Keratinocyte (primary cell): Measurements from ENCODE around the gene SWAP70. TPM values are rescaled to one million over a fixed set of nuclear protein-coding genes. Genes with fewer than 3 reads are reported as not detected.

Source experiments
- DNase-seq: peaks from one replicate; pipeline ENCODE4 v3.0.0-alpha.2; 2011; ENCODE audit warnings: low read depth, missing footprints, low spot score
- FAIRE-seq: peaks from 2 replicates; lab custom pipeline; 2011; peaks lifted over from hg19 to GRCh38; lab: Jason Lieb, UNC
- H2AFZ ChIP-seq: 2 replicates; pipeline ENCODE4 v1.6.0; 2012; ENCODE audit warnings: low read length, control low read depth, inconsistent platforms; ENCODE audit not compliant: control insufficient read depth
- H3K27ac ChIP-seq: 2 replicates; pipeline ENCODE4 v1.5.1; 2011; ENCODE audit warnings: low read length; ENCODE audit not compliant: control insufficient read depth, insufficient read depth
- H3K27me3 ChIP-seq: 3 replicates; pipeline ENCODE4 v1.6.0; 2011; ENCODE audit warnings: low read length; ENCODE audit not compliant: control insufficient read depth, insufficient read depth; ENCODE audit errors: extremely low read depth
- H3K36me3 ChIP-seq, 2 experiments: 2 replicates in 1 of 2; 3 replicates in 1 of 2; pipeline ENCODE4 v1.5.1; 2011; ENCODE audit warnings: low read length in 2 of 2, mild to moderate bottlenecking in 1 of 2; ENCODE audit not compliant: control insufficient read depth in 2 of 2, insufficient read depth in 2 of 2; ENCODE audit errors: extremely low read depth in 1 of 2
- H3K4me1 ChIP-seq: 3 replicates; pipeline ENCODE4 v1.5.1; 2011; ENCODE audit warnings: low read length; ENCODE audit not compliant: control insufficient read depth, insufficient read depth; ENCODE audit errors: extremely low read depth
- H3K4me2 ChIP-seq: 3 replicates; pipeline ENCODE4 v1.6.0; 2011; ENCODE audit warnings: low read depth, low read length; ENCODE audit not compliant: control insufficient read depth, insufficient read depth; ENCODE audit errors: extremely low read depth
- H3K4me3 ChIP-seq, 3 experiments: fragments of 200-600 bp in 1 of 3; sonication (generic) in 1 of 3; 2 replicates in 2 of 3; 3 replicates in 1 of 3; pipeline ENCODE4 v1.5.1; 2011 to 2016; ENCODE audit warnings: low read length in 3 of 3, mild to moderate bottlenecking in 3 of 3, control low read depth in 2 of 3, inconsistent platforms in 1 of 3, low read depth in 1 of 3, mixed read lengths in 1 of 3, mixed run types in 1 of 3, moderate library complexity in 1 of 3; ENCODE audit not compliant: control insufficient read depth in 2 of 3, insufficient read depth in 2 of 3; ENCODE audit errors: extremely low read depth in 1 of 3
- H3K79me2 ChIP-seq: 2 replicates; pipeline ENCODE4 v1.6.0; 2012; ENCODE audit warnings: low read length; ENCODE audit not compliant: control insufficient read depth, insufficient read depth
- H3K9ac ChIP-seq: 3 replicates; pipeline ENCODE4 v1.6.0; 2011; ENCODE audit warnings: low read length; ENCODE audit not compliant: control insufficient read depth, insufficient read depth; ENCODE audit errors: extremely low read depth
- H3K9me1 ChIP-seq: 3 replicates; pipeline ENCODE4 v1.6.0; 2011; ENCODE audit warnings: low read length; ENCODE audit not compliant: control insufficient read depth, insufficient read depth; ENCODE audit errors: extremely low read depth
- H3K9me3 ChIP-seq: 2 replicates; pipeline ENCODE4 v1.5.1; 2012; ENCODE audit warnings: low read depth, low read length; ENCODE audit not compliant: control insufficient read depth
- H4K20me1 ChIP-seq: 3 replicates; pipeline ENCODE4 v1.6.0; 2011; ENCODE audit warnings: low read length; ENCODE audit not compliant: control insufficient read depth, insufficient read depth; ENCODE audit errors: extremely low read depth
- CTCF ChIP-seq, 3 experiments: IDR thresholded peaks in 1 of 3; conservative IDR thresholded peaks in 1 of 3; optimal IDR thresholded peaks in 1 of 3; 2 replicates in 2 of 3; 3 replicates in 1 of 3; pipeline versions ENCODE3 to v1.5.1; 2011; ENCODE audit warnings: low read length in 3 of 3, mild to moderate bottlenecking in 3 of 3, moderate library complexity in 2 of 3, control low read depth in 1 of 3, inconsistent platforms in 1 of 3; ENCODE audit not compliant: insufficient read depth in 2 of 3; ENCODE audit errors: extremely low read depth in 1 of 3
- EZH2 ChIP-seq: IDR thresholded peaks from one replicate; pipeline ENCODE4 v1.6.1; 2012; ENCODE audit warnings: inconsistent platforms, mild to moderate bottlenecking, low read length, moderate library complexity
- dilution Hi-C: fragments of 300-500 bp; cut with MboI; formaldehyde crosslinking; loops from one replicate; pipeline ENCODE4 v1.7.0; 2020; ENCODE audit warnings: low sequenced_read_pairs; ENCODE audit not compliant: extremely low pct_ligation_motif_present
- polyA plus RNA-seq, 5 experiments: library from polyadenylated mRNA; depleted of rRNA in 3 of 5; stranded (reverse) in 3 of 5; stranded (forward) in 1 of 5; unstranded in 1 of 5; fragments of >200 nt; gene quantifications; 1 replicate in 1 of 5; 2 replicates in 3 of 5; 3 replicates in 1 of 5; pipeline versions ENCODE4 v1.2.1 to v1.2.3, GENCODE V29; 2011 to 2012; ENCODE audit warnings: missing spikeins in 2 of 5, low read depth in 1 of 5, low replicate concordance in 1 of 5

SWAP70 gene
- polyA plus RNA-seq, 1 donor (not counting 4 experiments of a cell fraction or from before 2014, with no cell fraction given): 28.5 TPM

GRCh38 chr11:9708544-9708943 is 44.7 kb downstream of the SWAP70 start:
- H3K27ac ChIP-seq: no peak overlapping the region
- DNase-seq: no peak

GRCh38 chr11:9710223-9710622 is 46.3 kb downstream of the SWAP70 start:
- Histone ChIP-seq H3K4me3 (no peak overlapping the region), H3K27ac (no peak overlapping the region), H3K27me3 (no peaks in the 10 kb centered on the region), H3K79me2 (peaks cover 53% of the 10 kb centered on the region), H3K4me2 (no peak overlapping the region), H3K36me3 (peaks cover 0 to 3% of the 10 kb centered on the region in 2 experiments), H3K9me3 (no peaks in the 10 kb centered on the region), H3K9me1 (no peaks in the 10 kb centered on the region), H4K20me1 (no peaks in the 10 kb centered on the region), H2AFZ (no peak overlapping the region), H3K4me1 (no peaks in the 10 kb centered on the region), H3K9ac (no peak overlapping the region)
- no peak for TF ChIP-seq EZH2
- TF ChIP-seq CTCF (optimal IDR thresholded peaks at IDR 0.05 in 1 of 3, IDR thresholded peaks at IDR 0.05 in 1 of 3, conservative IDR thresholded peaks at IDR 0.05 in 1 of 3; ENCODE audit: extremely low read depth in 1 of 3, insufficient read depth in 2 of 3, low read length in 3 of 3): no peak
- no peak for DNase-seq
- dilution Hi-C loops: no loop called here
- no peak for FAIRE-seq

More at GRCh38 chr11:9708544-9708943, 44.7 kb downstream of the SWAP70 start:
- Histone ChIP-seq H3K9me3 (no peaks in the 10 kb centered on the region), H3K4me3 (no peak overlapping the region), H3K9me1 (no peaks in the 10 kb centered on the region), H4K20me1 (no peaks in the 10 kb centered on the region), H3K36me3 (peaks cover 0 to 2% of the 10 kb centered on the region in 2 experiments), H3K4me2 (no peak overlapping the region), H3K4me1 (no peaks in the 10 kb centered on the region), H2AFZ (no peak overlapping the region), H3K27me3 (no peaks in the 10 kb centered on the region), H3K79me2 (peaks cover 56% of the 10 kb centered on the region), H3K9ac (no peak overlapping the region)
- TF ChIP-seq EZH2 (no peak), CTCF (optimal IDR thresholded peaks at IDR 0.05 in 1 of 3, IDR thresholded peaks at IDR 0.05 in 1 of 3, conservative IDR thresholded peaks at IDR 0.05 in 1 of 3; ENCODE audit: extremely low read depth in 1 of 3, insufficient read depth in 2 of 3, low read length in 3 of 3) (no peak)
- no peak for FAIRE-seq
- dilution Hi-C loops: no loop called here
